GM19099 (cell line): Measurements from ENCODE around the gene SRCIN1.

Experiments used
- POLR2A ChIP-seq: IDR thresholded peaks from 3 replicates; pipeline ENCODE4 v1.6.1; 2011; ENCODE audit warnings: low read depth; ENCODE audit not compliant: insufficient read length; ENCODE audit errors: extremely low read depth

The SRCIN1 gene, protein sequence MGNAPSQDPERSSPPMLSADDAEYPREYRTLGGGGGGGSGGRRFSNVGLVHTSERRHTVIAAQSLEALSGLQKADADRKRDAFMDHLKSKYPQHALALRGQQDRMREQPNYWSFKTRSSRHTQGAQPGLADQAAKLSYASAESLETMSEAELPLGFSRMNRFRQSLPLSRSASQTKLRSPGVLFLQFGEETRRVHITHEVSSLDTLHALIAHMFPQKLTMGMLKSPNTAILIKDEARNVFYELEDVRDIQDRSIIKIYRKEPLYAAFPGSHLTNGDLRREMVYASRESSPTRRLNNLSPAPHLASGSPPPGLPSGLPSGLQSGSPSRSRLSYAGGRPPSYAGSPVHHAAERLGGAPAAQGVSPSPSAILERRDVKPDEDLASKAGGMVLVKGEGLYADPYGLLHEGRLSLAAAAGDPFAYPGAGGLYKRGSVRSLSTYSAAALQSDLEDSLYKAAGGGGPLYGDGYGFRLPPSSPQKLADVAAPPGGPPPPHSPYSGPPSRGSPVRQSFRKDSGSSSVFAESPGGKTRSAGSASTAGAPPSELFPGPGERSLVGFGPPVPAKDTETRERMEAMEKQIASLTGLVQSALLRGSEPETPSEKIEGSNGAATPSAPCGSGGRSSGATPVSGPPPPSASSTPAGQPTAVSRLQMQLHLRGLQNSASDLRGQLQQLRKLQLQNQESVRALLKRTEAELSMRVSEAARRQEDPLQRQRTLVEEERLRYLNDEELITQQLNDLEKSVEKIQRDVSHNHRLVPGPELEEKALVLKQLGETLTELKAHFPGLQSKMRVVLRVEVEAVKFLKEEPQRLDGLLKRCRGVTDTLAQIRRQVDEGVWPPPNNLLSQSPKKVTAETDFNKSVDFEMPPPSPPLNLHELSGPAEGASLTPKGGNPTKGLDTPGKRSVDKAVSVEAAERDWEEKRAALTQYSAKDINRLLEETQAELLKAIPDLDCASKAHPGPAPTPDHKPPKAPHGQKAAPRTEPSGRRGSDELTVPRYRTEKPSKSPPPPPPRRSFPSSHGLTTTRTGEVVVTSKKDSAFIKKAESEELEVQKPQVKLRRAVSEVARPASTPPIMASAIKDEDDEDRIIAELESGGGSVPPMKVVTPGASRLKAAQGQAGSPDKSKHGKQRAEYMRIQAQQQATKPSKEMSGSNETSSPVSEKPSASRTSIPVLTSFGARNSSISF

DNA sequence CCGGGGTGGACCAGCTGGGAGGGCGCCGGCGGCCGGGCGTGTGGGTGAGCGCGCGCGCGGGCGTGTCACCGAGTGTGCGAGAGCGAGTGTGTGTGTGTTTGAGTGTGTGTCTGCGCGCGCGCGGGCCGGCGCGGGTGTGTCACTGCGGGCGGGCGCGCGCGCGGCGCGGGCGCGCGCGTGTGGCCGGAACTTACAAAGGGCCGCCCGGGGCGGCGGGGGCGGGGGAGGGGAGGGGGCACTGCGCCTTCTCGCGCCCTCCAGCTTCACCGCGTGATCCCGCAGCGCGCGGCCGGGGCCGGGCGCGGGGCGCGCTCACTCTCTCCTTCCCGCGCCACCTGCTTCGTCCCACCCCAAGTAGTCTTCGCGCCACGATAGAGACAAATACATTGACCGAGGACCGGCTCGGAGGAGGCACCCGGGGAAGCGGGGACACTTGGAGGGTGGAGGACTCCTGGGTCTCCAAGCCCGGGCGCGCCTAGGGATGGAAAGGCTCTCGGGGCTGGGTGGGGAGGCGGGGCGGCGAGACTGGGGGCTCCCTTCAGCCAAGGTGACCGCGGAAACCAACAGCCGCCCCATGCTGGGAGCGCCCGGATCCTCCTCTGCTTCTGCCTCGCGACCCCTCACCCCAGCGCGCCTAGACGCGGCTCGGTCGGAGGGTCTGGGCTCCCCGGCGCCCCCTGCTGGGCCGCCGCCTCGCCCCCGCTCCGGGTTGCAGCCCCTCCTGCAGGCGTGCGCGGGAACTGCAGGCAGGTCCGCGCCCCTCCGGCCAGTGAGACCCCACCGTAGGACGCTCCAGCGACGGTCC lies at the start of gene SRCIN1:
TSS of gene SRCIN1 (minus strand) at position 112 of the 805 bp plus-strand sequence. CDS start 247 bp downstream, outside the sequence.
- TF ChIP-seq POLR2A = no peak

DNA sequence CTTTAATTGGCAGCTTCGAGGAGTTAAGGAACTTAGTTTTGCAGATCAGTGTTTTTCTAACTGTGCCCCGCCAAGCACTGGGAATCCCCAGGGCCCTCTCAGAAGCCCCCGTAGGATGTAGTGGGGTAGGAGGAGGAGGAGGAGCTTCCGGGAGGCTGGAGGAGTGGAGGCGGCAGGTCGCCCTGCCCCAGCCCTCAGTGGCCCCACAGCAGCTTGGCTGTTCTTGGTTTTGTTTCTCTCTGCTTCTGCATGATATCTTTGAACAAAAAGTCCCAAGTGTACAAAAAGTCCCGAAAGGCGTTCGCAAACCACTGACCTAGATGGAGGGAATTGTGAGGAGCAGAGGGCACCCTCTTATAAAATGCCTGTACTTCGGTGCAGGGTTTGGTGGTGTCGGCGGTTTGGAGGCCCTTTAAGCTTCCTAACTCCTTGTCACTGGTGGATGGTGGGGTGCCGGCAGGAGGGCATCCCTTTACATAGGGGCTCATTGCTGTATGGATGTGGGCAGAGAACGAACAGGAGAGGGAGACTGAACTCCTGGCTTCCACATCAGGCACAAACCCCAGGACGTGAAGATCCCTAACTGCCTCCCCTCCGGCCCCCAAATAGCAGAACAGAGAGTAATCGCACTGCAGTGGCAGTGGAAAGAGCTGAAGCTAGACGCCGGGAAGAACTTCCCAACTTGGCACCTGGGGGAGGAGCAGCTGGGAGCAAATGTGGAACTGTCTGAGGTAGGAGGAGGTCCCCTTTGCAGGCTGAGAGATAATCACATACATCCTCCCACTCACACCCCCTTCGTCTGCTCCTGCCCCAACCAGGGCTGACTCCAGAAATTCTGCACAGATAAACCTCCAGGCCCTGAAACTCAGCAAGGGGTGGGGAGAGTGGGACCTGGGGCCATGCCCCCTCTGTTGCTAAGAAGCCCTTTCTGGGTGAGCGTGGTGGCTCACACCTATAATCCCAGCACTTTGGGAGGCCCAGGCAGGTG lies 49.0 kb upstream of the SRCIN1 start:
- TF ChIP-seq POLR2A = no peak

DNA sequence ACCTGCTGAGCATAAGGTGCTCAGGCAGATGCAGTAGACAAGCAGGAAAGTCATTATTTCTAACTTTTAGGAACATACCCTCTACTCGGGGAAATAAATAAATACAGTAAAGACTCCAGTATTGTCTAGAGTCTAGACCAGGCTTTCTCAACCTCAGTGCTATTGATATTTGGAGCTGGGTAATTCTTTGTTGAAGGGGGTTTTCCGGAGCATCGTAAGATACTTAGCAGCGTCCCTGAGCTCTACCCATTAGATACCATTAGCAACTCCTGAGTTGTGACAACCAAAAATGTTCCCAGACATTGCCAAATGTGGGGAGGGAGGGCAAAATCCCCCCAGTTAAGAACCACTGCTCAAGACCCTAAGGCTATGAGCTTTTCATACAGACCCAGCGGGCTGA lies 47.9 kb upstream of the SRCIN1 start:
- TF ChIP-seq POLR2A = no peak

DNA sequence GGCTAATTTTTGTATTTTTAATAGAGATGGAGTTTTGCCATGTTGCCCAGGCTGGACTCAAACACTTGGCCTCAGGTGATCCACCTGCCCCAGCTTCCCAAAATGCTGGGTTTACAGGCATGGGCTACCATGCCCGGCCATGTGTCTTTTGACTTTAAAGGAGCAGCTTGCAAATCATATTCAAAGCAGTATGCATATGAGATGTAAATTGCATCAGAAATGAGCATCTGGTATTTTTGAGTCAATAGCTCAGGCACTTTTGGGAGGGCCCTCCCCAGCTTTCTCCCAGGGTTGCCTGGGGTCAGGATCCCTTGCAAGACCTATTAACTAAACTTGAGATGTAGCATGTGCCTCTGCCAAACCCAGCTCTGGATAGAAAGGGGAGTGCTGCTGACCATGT lies 47.5 kb upstream of the SRCIN1 start:
- no peak for TF ChIP-seq POLR2A

DNA sequence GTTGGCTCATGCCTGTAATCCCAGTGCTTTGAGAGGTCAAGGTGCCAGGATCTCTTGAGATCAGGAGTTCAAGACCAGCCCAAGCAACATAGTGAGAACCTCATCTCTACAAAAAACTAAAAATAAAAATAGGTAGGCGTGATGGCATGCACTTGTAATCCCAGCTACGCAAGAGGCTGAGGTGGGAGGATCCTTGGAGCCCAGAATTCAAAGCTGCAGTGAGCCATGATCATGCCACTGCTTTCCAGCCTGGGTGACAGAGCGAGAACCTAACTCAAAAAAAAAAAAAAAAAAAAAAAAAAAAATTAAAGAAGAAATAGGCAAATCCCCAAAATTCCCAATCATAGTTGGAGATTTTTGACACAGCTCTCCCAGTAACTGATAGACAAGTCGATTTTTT lies 32.2 kb upstream of the SRCIN1 start:
- no peak for TF ChIP-seq POLR2A

DNA sequence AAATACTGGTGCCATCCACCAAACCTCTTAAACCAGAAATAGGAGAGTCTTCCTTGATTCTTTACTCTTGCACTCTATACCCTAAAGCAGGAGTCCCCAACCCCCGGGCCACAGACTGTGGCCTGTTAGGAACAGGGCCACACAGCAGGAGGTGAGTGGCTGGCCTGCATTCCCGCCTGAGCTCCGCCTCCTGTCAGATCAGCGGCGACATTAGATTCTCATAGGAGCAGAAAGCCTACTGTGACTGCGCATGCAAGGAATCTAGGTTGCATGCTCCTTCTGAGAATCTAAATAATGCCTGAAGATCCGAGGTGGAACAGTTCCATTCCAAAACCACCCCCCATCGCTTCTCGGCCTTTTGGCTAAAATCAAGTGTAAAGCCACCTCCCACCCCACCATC lies 30.3 kb upstream of the SRCIN1 start:
- no peak for TF ChIP-seq POLR2A

DNA sequence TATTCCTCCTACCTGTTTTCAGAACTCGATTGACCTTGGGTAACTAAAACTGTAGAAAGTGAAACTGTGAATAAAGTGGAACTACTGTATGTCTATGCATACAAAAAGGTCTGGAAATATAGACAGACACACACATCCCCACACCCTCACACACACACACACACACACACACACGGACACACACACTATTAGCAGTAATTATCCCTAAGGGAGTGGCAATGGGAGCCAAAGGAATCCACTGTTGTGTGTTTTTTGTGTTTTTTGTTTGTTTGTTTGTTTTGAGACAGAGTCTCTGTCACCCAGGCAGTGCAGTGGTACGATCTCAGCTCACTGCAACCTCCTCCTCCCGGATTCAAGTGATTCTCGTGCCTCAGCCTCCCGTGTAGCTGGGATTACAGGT lies 26.6 kb upstream of the SRCIN1 start:
- no peak for TF ChIP-seq POLR2A

DNA sequence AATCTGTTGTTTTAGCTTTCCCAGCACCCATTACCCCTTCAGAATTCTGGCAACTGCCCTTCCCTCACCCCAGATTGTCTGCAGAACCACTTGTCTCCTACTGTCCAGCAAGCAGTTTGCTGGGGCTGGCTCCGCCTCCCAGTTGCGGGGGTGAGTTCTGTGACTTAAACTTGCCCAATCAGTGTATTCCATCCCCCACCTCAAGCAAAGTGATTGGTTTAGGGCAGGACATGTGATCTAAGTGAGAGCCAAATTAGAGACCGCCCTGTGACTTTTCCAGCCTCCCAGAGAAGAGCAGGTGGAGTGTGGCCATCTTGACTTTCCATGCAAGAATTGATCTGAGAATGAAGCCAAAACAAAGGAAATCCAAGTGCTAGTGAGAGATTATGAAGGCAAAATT lies 22.7 kb upstream of the SRCIN1 start:
- TF ChIP-seq POLR2A = no peak

DNA sequence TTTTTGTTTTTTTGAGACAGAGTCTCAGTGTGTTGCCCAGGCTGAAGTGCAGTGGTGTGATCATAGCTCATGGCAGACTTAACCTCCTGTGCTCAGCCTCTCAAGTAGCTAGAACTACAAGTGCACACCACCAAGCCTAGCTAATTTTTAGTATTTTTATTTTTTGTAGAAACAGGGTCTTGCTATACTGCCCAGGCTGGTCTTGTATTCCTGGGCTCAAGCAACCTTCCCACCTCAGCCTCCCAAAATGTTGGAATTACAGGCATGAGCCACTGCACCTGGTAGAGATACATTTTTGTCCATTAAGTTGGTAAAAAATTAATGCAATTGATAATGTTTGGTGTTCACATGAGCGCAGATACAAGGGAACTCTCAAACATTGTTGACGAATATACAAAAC lies 22.2 kb upstream of the SRCIN1 start:
- no peak for TF ChIP-seq POLR2A

DNA sequence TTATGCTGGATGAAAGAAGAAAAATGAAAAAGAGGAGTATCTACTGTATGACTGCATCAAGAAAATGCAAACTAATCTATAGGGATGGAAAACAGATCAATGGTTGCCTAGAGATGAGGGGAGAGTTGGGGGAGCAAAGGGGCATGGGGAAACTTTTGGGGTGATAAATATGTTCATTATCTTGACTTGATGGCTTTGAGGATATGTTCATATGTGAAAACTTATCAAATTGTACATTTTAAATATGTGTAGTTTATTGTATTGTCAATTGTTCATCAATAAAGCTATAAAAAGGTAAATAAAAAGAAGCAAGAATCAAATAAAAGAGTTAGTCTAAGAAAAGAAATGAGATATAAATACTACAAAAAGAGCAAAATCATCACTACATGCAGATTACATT lies 19.7 kb upstream of the SRCIN1 start:
- no peak for TF ChIP-seq POLR2A

DNA sequence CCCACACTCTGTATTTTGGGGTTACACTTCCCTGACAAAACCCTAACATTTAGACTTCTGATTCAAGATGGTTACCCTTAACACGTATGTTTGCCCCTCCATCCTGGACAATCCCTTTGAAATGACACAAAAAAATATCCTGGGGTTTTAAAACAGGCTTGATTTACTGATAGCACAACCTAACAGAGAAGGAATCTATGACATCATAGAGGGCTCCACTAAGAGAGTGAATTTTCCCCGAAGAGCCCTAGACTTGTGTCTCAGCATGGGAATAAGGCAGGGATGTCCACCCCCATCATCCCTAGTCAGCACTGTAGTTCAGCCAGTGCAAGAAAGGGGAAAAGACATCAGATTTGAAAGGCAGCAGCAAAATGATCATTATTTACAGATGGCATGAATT lies 15.8 kb upstream of the SRCIN1 start:
- TF ChIP-seq POLR2A = no peak

DNA sequence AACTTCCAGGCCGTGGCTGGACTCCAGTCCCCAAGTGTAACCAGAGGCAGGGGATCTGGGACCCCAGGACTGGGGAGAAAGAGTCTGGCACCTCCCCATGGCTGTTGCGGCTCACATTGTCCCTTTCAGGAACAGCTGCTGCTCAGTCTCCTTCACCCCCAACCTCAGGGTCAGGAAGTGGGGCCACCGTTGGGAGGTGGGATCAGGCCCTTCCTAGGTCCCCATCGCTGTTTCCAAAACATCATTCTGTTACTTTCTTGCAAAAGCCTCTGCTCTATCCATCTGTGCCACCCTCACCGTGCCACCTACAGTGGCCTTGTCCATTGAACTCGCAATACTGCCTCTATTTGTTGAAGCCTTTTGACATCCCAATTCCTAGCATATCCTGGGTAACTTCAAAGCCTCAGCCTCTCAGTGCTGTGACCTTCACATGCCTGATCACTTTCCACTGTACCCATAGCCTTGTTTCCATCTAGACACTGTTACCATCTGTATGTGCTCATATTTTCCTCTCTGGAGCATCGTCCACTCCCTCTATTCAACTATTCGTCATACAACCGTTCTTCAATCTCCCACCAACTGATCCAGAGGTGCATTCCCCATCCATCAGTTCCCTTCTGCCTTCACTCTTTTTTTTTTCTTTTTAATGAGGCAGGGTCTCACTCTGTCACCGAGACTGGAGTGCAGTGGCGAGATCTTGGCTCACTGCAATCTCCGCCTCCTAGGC lies 15.0 kb upstream of the SRCIN1 start:
- TF ChIP-seq POLR2A = no peak
